ENCODE results near the gene BRD1. TPM values are rescaled to one million over a fixed set of nuclear protein-coding genes. Genes with fewer than 3 reads are reported as not detected.

BRD1 gene
- total and polyA plus RNA-seq, 8 donors = 10.0 to 92.4 (median 30.4) TPM

- peaks cover 0 to 93% (median 37%) of the 10 kb centered on the region in 3 donors for H3K27me3 ChIP-seq
- intact Hi-C loops (cut with DNase I; ENCODE audit: low total_unique reads) = no loop called here
These were observed 97.0 kb downstream of the BRD1 start for GRCh38 chr22:49730656-49731055.

DNA sequence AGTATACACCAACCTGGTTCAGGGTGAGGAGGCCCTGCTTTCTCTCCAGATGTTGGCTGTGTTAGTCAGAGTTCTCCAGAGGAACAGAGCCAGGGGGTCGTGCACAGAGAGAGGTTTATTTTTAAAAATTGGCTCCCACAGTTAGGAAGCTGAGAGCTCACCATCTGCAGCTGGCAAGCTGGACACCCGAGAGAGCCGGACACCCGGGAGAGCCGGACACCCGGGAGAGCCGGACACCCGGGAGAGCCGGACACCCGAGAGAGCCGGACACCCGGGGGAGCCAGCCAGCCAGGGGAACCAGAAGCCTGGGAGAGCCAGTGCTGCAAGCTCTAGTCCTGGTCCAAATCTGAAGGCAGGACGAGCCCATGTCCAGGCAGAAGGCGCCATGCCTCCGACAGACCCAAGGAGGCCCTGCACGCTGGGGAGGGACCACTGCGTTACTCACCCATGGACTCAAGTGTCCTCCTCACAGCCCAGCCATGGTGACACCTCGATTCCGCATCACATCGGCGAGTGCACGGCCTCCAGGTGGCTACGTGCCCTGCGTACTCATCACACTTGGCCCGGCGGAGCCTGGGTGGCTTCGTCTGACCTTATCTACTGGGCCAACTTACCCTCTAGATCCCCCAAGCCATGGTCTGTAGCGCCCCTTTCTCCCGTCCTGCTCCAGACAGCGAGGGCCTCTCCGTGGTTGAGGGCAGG lies 99.0 kb downstream of the BRD1 start:
- no peak for TF ChIP-seq EP300 (IDR thresholded peaks at IDR 0.05)
- no peak for TF ChIP-seq CTCF (IDR thresholded peaks at IDR 0.05)
- no peak for TF ChIP-seq POLR2A (IDR thresholded peaks at IDR 0.05)
- TF ChIP-seq POLR2AphosphoS5 (IDR thresholded peaks at IDR 0.05) = no peak
- H3K9me3 ChIP-seq = peaks cover 0 to 9% (median 6%) of the 10 kb centered on the region in 4 donors
- no peak overlapping the region for H3K4me3 ChIP-seq
- peaks cover 0 to 95% (median 47%) of the 10 kb centered on the region in 3 donors for H3K27me3 ChIP-seq
- H3K4me1 ChIP-seq = peaks cover 0 to 13% (median 7%) of the 10 kb centered on the region in 4 donors
- DNase-seq = peak in 1 of 2 donors; percentile 13
- intact Hi-C loops (cut with DNase I; ENCODE audit: low total_unique reads) = no loop called here
- H3K36me3 ChIP-seq = no peaks in the 10 kb centered on the region
- no peak overlapping the region for H3K27ac ChIP-seq
- 71 to 80% (median 73%) methylated on average over 24 to 31 of the region's 31 CpGs for WGBS, 5 donors

More at GRCh38 chr22:49730656-49731055, 97.0 kb downstream of the BRD1 start:
- H3K9me3 ChIP-seq = peaks cover 0 to 9% (median 6%) of the 10 kb centered on the region in 4 donors
- H3K27ac ChIP-seq = no peak overlapping the region
- no peak overlapping the region for H3K4me3 ChIP-seq
- DNase-seq = peak in 1 of 2 donors; percentile 10
- H3K36me3 ChIP-seq = no peaks in the 10 kb centered on the region
- no peaks in the 10 kb centered on the region for H3K4me1 ChIP-seq
- TF ChIP-seq POLR2A (IDR thresholded peaks at IDR 0.05) = no peak
- TF ChIP-seq POLR2AphosphoS5 (IDR thresholded peaks at IDR 0.05) = no peak
- TF ChIP-seq EP300 (IDR thresholded peaks at IDR 0.05) = no peak
- TF ChIP-seq CTCF (IDR thresholded peaks at IDR 0.05) = no peak
- WGBS, 5 donors = 85 to 89% (median 88%) methylated on average over 9 of the region's 9 CpGs

DNA sequence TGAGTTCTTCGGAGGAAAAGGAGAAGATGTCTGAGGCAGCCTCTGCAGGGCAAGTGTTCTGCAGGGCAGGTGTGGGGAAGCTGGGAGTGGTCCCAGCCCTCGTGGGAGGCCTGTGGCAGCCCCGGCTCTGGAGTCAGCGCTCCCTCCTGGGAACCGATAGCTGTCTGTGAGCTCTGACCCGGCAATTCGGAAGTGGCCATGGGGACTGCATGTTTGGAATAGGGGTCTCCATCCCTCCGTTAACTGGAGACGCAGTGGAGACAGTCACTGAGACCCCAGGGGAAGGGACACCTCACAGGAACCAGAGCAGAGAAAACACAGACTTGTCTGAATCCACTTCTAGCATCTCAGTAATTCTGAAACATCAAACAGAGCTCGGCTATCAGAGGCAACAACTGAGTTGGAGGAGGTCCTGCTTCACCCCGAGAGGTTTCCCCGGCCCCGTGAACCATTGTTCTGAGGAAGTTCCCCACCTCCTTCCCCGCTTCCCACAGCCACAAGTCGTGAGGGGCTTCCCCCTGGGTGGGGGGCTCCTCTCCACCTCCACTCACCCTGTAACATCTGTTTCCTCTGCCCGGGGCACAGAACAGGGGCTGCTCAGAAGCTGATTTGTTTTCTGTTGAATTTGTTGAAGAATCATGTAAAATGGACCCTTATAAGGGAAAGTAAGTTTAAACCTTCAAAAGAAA lies 99.6 kb downstream of the BRD1 start:
- peaks cover 0 to 13% (median 7%) of the 10 kb centered on the region in 4 donors for H3K4me1 ChIP-seq
- peaks cover 0 to 9% (median 6%) of the 10 kb centered on the region in 4 donors for H3K9me3 ChIP-seq
- H3K36me3 ChIP-seq = no peaks in the 10 kb centered on the region
- no peak for DNase-seq
- intact Hi-C loops (cut with DNase I; ENCODE audit: low total_unique reads) = no loop called here
- H3K4me3 ChIP-seq = no peak overlapping the region
- 37 to 48% (median 42%) methylated on average over 10 to 16 of the region's 16 CpGs for WGBS, 5 donors
- peaks cover 0 to 95% (median 47%) of the 10 kb centered on the region in 3 donors for H3K27me3 ChIP-seq
- TF ChIP-seq CTCF (IDR thresholded peaks at IDR 0.05) (no peak), POLR2A (IDR thresholded peaks at IDR 0.05) (no peak), POLR2AphosphoS5 (IDR thresholded peaks at IDR 0.05) (no peak), EP300 (IDR thresholded peaks at IDR 0.05) (no peak)
- no peak overlapping the region for H3K27ac ChIP-seq

- no peak for DNase-seq
- H3K4me1 ChIP-seq = peaks cover 0 to 13% (median 7%) of the 10 kb centered on the region in 4 donors
- WGBS, 5 donors = 75 to 91% (median 80%) methylated on average over 19 to 27 of the region's 27 CpGs
- no peaks in the 10 kb centered on the region for H3K36me3 ChIP-seq
- no peak overlapping the region for H3K4me3 ChIP-seq
- H3K27me3 ChIP-seq = peaks cover 0 to 94% (median 47%) of the 10 kb centered on the region in 3 donors
- TF ChIP-seq POLR2AphosphoS5 (IDR thresholded peaks at IDR 0.05) = no peak
- TF ChIP-seq EP300 (IDR thresholded peaks at IDR 0.05) = no peak
- TF ChIP-seq POLR2A (IDR thresholded peaks at IDR 0.05) = no peak
- no peak for TF ChIP-seq CTCF (IDR thresholded peaks at IDR 0.05)
- H3K9me3 ChIP-seq = peaks cover 0 to 7% (median 3%) of the 10 kb centered on the region in 4 donors
- H3K27ac ChIP-seq = no peak overlapping the region
- intact Hi-C loops (cut with DNase I; ENCODE audit: low total_unique reads) = no loop called here
These were observed 100.3 kb downstream of the BRD1 start for GRCh38 chr22:49727191-49727880.
